HG03108 (cell line): ENCODE results near the gene HDAC9.

Experiments
- ATAC-seq: cut with Tn5 transposase; IDR thresholded peaks from one replicate; pipeline ENCODE4 v1.9.1; 2021; ENCODE audit warnings: moderate library complexity; ENCODE audit not compliant: unreplicated experiment

HDAC9 gene

GRCh38 chr7:18580950-18581349 lies 85.4 kb downstream of the HDAC9 start:
- no peak for ATAC-seq

GRCh38 chr7:18583305-18583704 lies 87.8 kb downstream of the HDAC9 start:
- no peak for ATAC-seq

- no peak for ATAC-seq
These were observed 94.7 kb downstream of the HDAC9 start for GRCh38 chr7:18590241-18590640.

GRCh38 chr7:18590744-18591340 lies 95.3 kb downstream of the HDAC9 start:
- ATAC-seq, result no peak

GRCh38 chr7:18593602-18594279 lies 98.2 kb downstream of the HDAC9 start:
- ATAC-seq, result no peak

- ATAC-seq, result no peak
These were observed 102.2 kb downstream of the HDAC9 start for GRCh38 chr7:18597754-18598153.

- no peak for ATAC-seq
These were observed 111.5 kb downstream of the HDAC9 start for GRCh38 chr7:18607025-18607424.

GRCh38 chr7:18610331-18610948 lies 114.9 kb downstream of the HDAC9 start:
- ATAC-seq, result no peak

GRCh38 chr7:18614841-18615240 lies 119.3 kb downstream of the HDAC9 start:
- ATAC-seq, result no peak

GRCh38 chr7:18619311-18619710 lies 123.8 kb downstream of the HDAC9 start:
- no peak for ATAC-seq

GRCh38 chr7:18623389-18623788 lies 127.8 kb downstream of the HDAC9 start:
- no peak for ATAC-seq

- ATAC-seq, result no peak
These were observed 128.9 kb downstream of the HDAC9 start for GRCh38 chr7:18624459-18624858.

- no peak for ATAC-seq
These were observed 130.5 kb downstream of the HDAC9 start for GRCh38 chr7:18626086-18626485.

- no peak for ATAC-seq
These were observed 131.2 kb downstream of the HDAC9 start for GRCh38 chr7:18626717-18627116.

GRCh38 chr7:18637516-18637915 lies 142.0 kb downstream of the HDAC9 start:
- ATAC-seq, result no peak

- ATAC-seq, result no peak
These were observed 143.3 kb downstream of the HDAC9 start for GRCh38 chr7:18638594-18639452.

GRCh38 chr7:18639711-18640110 lies 144.2 kb downstream of the HDAC9 start:
- ATAC-seq, result no peak

GRCh38 chr7:18644981-18645380 lies 149.4 kb downstream of the HDAC9 start:
- no peak for ATAC-seq

- no peak for ATAC-seq
These were observed 152.0 kb downstream of the HDAC9 start for GRCh38 chr7:18647582-18647981.

GRCh38 chr7:18648849-18649758 lies 153.6 kb downstream of the HDAC9 start:
- ATAC-seq, result no peak
